Measurements from ENCODE around the gene SCAMP1. TPM values are rescaled to one million over a fixed set of nuclear protein-coding genes. Genes with fewer than 3 reads are reported as not detected.

Gene SCAMP1
- total and polyA plus RNA-seq, 5 donors = 14.6 to 44.1 (median 40.1) TPM

GRCh38 chr5:78397831-78398230 lies 37.4 kb downstream of the SCAMP1 start:
- ATAC-seq = no peak

GRCh38 chr5:78399116-78399515 lies 38.7 kb downstream of the SCAMP1 start:
- H3K27me3 ChIP-seq (ENCODE audit: control insufficient read depth, insufficient read depth) = no peaks in the 10 kb centered on the region
- no peak for ATAC-seq
- intact Hi-C loops (cut with DNase I) = no loop called here

More at GRCh38 chr5:78397831-78398230, 37.4 kb downstream of the SCAMP1 start:
- Histone ChIP-seq H3K4me3 (ENCODE audit: low read length) (no peak overlapping the region), H3K9me3 (ENCODE audit: control insufficient read depth, low read length) (no peaks in the 10 kb centered on the region), H3K4me1 (ENCODE audit: control insufficient read depth, insufficient read depth, low read length) (no peaks in the 10 kb centered on the region), H3K27ac (ENCODE audit: low read length) (no peak overlapping the region), H3K27me3 (ENCODE audit: control insufficient read depth, insufficient read depth) (no peaks in the 10 kb centered on the region)
- intact Hi-C loops (cut with DNase I) = no loop called here
- 80% methylated on average over 2 of the region's 2 CpGs for WGBS
- no peak for DNase-seq

DNA sequence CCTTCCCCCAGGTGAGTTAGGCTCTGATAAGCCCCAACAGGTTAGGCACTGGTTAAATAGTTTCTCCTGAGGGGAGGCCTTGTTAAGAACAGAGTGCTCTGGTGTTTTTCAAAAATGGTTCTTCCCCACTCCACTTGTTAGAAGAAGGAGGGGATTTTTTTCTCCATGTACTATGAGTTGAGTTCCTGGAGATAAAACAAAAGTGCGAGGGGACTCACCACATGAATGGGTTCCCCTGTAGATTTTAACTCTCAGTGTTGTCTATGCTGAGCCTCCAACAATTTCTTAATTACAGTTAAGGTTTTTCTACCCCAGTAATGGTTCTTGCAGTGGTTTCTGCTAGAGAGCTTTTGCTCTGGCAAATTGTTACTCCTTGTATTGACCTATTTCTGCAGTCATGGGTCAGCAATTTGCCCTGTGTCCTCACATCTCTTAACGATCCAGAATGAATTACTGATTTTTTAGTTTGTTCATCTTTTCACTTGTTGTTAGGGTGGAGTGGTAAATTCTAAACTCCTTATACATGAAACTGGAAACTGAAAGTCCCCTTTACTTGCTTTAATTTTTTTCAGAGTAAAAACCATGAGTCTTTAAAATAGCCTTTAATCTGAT lies 44.4 kb downstream of the SCAMP1 start:
- no peak overlapping the region for H3K4me3 ChIP-seq (ENCODE audit: low read length)
- no peaks in the 10 kb centered on the region for H3K9me3 ChIP-seq (ENCODE audit: control insufficient read depth, low read length)
- no peaks in the 10 kb centered on the region for H3K27me3 ChIP-seq (ENCODE audit: control insufficient read depth, insufficient read depth)
- WGBS = 85% methylated on average over 2 of the region's 2 CpGs
- DNase-seq = no peak
- no peak overlapping the region for H3K27ac ChIP-seq (ENCODE audit: low read length)
- ATAC-seq = no peak
- intact Hi-C loops (cut with DNase I) = no loop called here
- peaks cover 1% of the 10 kb centered on the region for H3K4me1 ChIP-seq (ENCODE audit: control insufficient read depth, insufficient read depth, low read length)

More at GRCh38 chr5:78399116-78399515, 38.7 kb downstream of the SCAMP1 start:
- Histone ChIP-seq H3K4me3 (ENCODE audit: low read length) (no peak overlapping the region), H3K27ac (ENCODE audit: low read length) (no peak overlapping the region), H3K9me3 (ENCODE audit: control insufficient read depth, low read length) (no peaks in the 10 kb centered on the region), H3K4me1 (ENCODE audit: control insufficient read depth, insufficient read depth, low read length) (no peaks in the 10 kb centered on the region)
- no peak for DNase-seq

GRCh38 chr5:78405829-78406750 lies 45.7 kb downstream of the SCAMP1 start:
- 65% methylated on average over 5 of the region's 5 CpGs for WGBS
- Histone ChIP-seq H3K27ac (ENCODE audit: low read length) (no peak overlapping the region), H3K27me3 (ENCODE audit: control insufficient read depth, insufficient read depth) (no peaks in the 10 kb centered on the region), H3K4me3 (ENCODE audit: low read length) (no peak overlapping the region), H3K4me1 (ENCODE audit: control insufficient read depth, insufficient read depth, low read length) (peaks cover 1% of the 10 kb centered on the region), H3K9me3 (ENCODE audit: control insufficient read depth, low read length) (no peaks in the 10 kb centered on the region)
- no peak for DNase-seq
- intact Hi-C loops (cut with DNase I) = no loop called here
- ATAC-seq = no peak

- DNase-seq (no peak), ATAC-seq (no peak)
- intact Hi-C loops (cut with DNase I) = no loop called here
- H3K27me3 ChIP-seq (ENCODE audit: control insufficient read depth, insufficient read depth) = no peaks in the 10 kb centered on the region
- H3K4me3 ChIP-seq (ENCODE audit: low read length) = no peak overlapping the region
- H3K9me3 ChIP-seq (ENCODE audit: control insufficient read depth, low read length) = no peaks in the 10 kb centered on the region
- peaks cover 1% of the 10 kb centered on the region for H3K4me1 ChIP-seq (ENCODE audit: control insufficient read depth, insufficient read depth, low read length)
- no peak overlapping the region for H3K27ac ChIP-seq (ENCODE audit: low read length)
Measured at GRCh38 chr5:78407458-78407857, 47.0 kb downstream of the SCAMP1 start.

DNA sequence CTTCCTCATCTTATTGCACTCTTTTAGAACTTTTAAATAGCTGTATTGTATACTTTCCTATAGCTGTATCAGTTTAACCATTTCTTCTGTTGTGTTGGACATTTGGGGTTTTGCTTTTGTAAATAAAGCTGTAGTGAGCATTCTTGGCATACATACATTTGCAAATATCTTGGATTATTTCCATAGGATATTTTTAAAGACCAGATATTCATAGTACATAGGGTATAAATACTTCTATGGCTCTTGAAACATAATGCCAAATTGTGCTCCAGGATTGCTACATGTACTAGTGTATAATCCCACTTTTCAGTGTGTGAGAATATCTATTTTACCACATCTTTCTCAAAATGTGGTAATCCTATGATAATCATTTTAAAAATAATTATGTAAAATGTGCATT lies 51.2 kb downstream of the SCAMP1 start:
- Histone ChIP-seq H3K4me3 (ENCODE audit: low read length) (no peak overlapping the region), H3K9me3 (ENCODE audit: control insufficient read depth, low read length) (no peaks in the 10 kb centered on the region), H3K27me3 (ENCODE audit: control insufficient read depth, insufficient read depth) (no peaks in the 10 kb centered on the region), H3K27ac (ENCODE audit: low read length) (no peak overlapping the region), H3K4me1 (ENCODE audit: control insufficient read depth, insufficient read depth, low read length) (no peaks in the 10 kb centered on the region)
- ATAC-seq (no peak), DNase-seq (no peak)
- intact Hi-C loops (cut with DNase I) = no loop called here

GRCh38 chr5:78416677-78417425 lies 56.4 kb downstream of the SCAMP1 start:
- ATAC-seq (no peak), DNase-seq (no peak)
- WGBS = 67% methylated on average over 1 of the region's 1 CpG
- no peaks in the 10 kb centered on the region for H3K9me3 ChIP-seq (ENCODE audit: control insufficient read depth, low read length)
- no peaks in the 10 kb centered on the region for H3K27me3 ChIP-seq (ENCODE audit: control insufficient read depth, insufficient read depth)
- no peak overlapping the region for H3K27ac ChIP-seq (ENCODE audit: low read length)
- H3K4me3 ChIP-seq (ENCODE audit: low read length) = no peak overlapping the region
- intact Hi-C loops (cut with DNase I) = no loop called here
- no peaks in the 10 kb centered on the region for H3K4me1 ChIP-seq (ENCODE audit: control insufficient read depth, insufficient read depth, low read length)

GRCh38 chr5:78419396-78419795 lies 59.0 kb downstream of the SCAMP1 start:
- ATAC-seq (no peak), DNase-seq (no peak)
- no peaks in the 10 kb centered on the region for H3K27me3 ChIP-seq (ENCODE audit: control insufficient read depth, insufficient read depth)
- H3K4me1 ChIP-seq (ENCODE audit: control insufficient read depth, insufficient read depth, low read length) = no peaks in the 10 kb centered on the region
- intact Hi-C loops (cut with DNase I) = no loop called here
- WGBS = 79% methylated on average over 3 of the region's 3 CpGs
- H3K4me3 ChIP-seq (ENCODE audit: low read length) = no peak overlapping the region
- H3K9me3 ChIP-seq (ENCODE audit: control insufficient read depth, low read length) = no peaks in the 10 kb centered on the region
- H3K27ac ChIP-seq (ENCODE audit: low read length) = no peak overlapping the region

- Histone ChIP-seq H3K4me1 (ENCODE audit: control insufficient read depth, insufficient read depth, low read length) (no peaks in the 10 kb centered on the region), H3K9me3 (ENCODE audit: control insufficient read depth, low read length) (no peaks in the 10 kb centered on the region), H3K4me3 (ENCODE audit: low read length) (no peak overlapping the region), H3K27me3 (ENCODE audit: control insufficient read depth, insufficient read depth) (no peaks in the 10 kb centered on the region), H3K27ac (ENCODE audit: low read length) (no peak overlapping the region)
- DNase-seq = no peak
- no peak for ATAC-seq
- intact Hi-C loops (cut with DNase I) = no loop called here
Measured at GRCh38 chr5:78420548-78420947, 60.1 kb downstream of the SCAMP1 start.

DNA sequence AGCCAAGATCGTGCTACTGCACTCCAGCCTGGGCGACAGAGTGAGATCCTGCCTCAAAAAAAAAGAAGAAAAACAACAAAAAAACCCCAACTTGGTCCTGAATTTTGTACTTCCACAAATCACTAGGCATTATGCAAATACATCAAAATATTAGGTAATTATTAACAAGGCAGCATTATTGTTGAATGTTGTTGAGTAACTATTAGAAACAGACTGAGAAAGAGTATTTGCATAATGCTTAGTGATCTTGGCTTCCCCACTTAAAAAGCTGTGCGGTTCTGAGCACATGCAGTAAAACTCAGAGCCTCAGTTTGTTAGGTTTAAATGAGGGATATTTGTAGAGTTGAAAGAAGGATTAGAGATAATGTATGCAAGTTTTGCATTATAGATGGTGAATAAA lies 64.2 kb downstream of the SCAMP1 start:
- no peak for DNase-seq
- intact Hi-C loops (cut with DNase I) = no loop called here
- Histone ChIP-seq H3K27ac (ENCODE audit: low read length) (no peak overlapping the region), H3K9me3 (ENCODE audit: control insufficient read depth, low read length) (no peaks in the 10 kb centered on the region), H3K27me3 (ENCODE audit: control insufficient read depth, insufficient read depth) (no peaks in the 10 kb centered on the region), H3K4me3 (ENCODE audit: low read length) (no peak overlapping the region), H3K4me1 (ENCODE audit: control insufficient read depth, insufficient read depth, low read length) (no peaks in the 10 kb centered on the region)
- no peak for ATAC-seq
- WGBS = 97% methylated on average over 3 of the region's 3 CpGs

- Histone ChIP-seq H3K9me3 (ENCODE audit: control insufficient read depth, low read length) (no peaks in the 10 kb centered on the region), H3K4me1 (ENCODE audit: control insufficient read depth, insufficient read depth, low read length) (no peaks in the 10 kb centered on the region), H3K27ac (ENCODE audit: low read length) (no peak overlapping the region), H3K27me3 (ENCODE audit: control insufficient read depth, insufficient read depth) (no peaks in the 10 kb centered on the region), H3K4me3 (ENCODE audit: low read length) (no peak overlapping the region)
- WGBS = 89% methylated on average over 2 of the region's 2 CpGs
- DNase-seq (no peak), ATAC-seq (no peak)
- intact Hi-C loops (cut with DNase I) = no loop called here
Measured at GRCh38 chr5:78429332-78429980, 69.0 kb downstream of the SCAMP1 start.

Measured in right cardiac atrium (tissue), 5 donors.